MG63 (cell line): ENCODE measurements around the gene TRERF1. TPM values are rescaled to one million over a fixed set of nuclear protein-coding genes. Genes with fewer than 3 reads are reported as not detected.
A peak's percentile ranks its signal among the peaks of the same experiment; 100 is the strongest.

Source experiments
- DNase-seq: peaks from one replicate; pipeline ENCODE4 v3.0.0-alpha.2; 2020
- H3K27me3 ChIP-seq: fragments of 250-450 bp; sonication (Bioruptor Pico); 2 replicates; pipeline ENCODE4 v1.5.1; 2020; ENCODE audit warnings: mild to moderate bottlenecking, moderate library complexity
- H3K36me3 ChIP-seq: fragments of 250-450 bp; sonication (Bioruptor Pico); 2 replicates; pipeline ENCODE4 v1.5.1; 2020; ENCODE audit warnings: mild to moderate bottlenecking, moderate library complexity
- H3K4me3 ChIP-seq: fragments of 250-450 bp; sonication (Bioruptor Pico); 2 replicates; pipeline ENCODE4 v1.5.1; 2020; ENCODE audit warnings: mild to moderate bottlenecking, moderate library complexity
- H3K9me3 ChIP-seq: fragments of 250-450 bp; sonication (Bioruptor Pico); 2 replicates; pipeline ENCODE4 v1.5.1; 2020; ENCODE audit warnings: mild to moderate bottlenecking, moderate library complexity
- total RNA-seq: library from RNA; depleted of rRNA; stranded (reverse); fragments of >200 nt; shearing (Covaris generic); gene quantifications from 2 replicates; pipeline ENCODE4 v1.2.3, GENCODE V29; 2014; ENCODE audit warnings: low replicate concordance

Gene TRERF1
- total RNA-seq, 1 experiment from 2014 or later, result 2.1 TPM

GRCh38 chr6:42295677-42296076 lies 156.0 kb downstream of the TRERF1 start:
- Histone ChIP-seq H3K36me3 (no peaks in the 10 kb centered on the region), H3K4me3 (no peak overlapping the region), H3K27me3 (no peaks in the 10 kb centered on the region), H3K9me3 (no peaks in the 10 kb centered on the region)
- DNase-seq, result no peak

GRCh38 chr6:42295181-42295580 lies 156.5 kb downstream of the TRERF1 start:
- DNase-seq, result no peak
- Histone ChIP-seq H3K36me3 (no peaks in the 10 kb centered on the region), H3K9me3 (no peaks in the 10 kb centered on the region), H3K4me3 (no peak overlapping the region), H3K27me3 (no peaks in the 10 kb centered on the region)

DNA sequence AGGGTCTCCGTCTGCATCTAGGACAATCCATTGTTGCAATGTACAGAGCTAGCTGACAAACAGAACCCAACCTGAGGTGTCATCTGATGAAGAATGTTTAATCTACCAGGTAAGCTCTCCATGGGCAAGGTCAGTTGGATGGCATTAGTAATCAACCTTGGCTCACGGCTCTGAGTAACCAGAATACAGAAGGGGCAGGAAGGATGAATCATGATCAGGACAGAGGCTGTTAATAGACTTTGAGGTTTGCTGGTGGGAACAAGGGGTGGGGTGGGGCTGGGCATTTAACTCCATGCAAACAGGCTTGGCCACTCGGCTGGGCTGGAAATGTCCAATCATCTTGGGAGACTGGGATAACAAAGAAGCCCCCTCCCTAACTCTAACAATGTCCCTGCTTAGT lies 157.0 kb downstream of the TRERF1 start:
- peak; percentile 61 for DNase-seq
- H3K36me3 ChIP-seq, result no peaks in the 10 kb centered on the region
- H3K9me3 ChIP-seq, result no peaks in the 10 kb centered on the region
- H3K4me3 ChIP-seq, result no peak overlapping the region
- no peaks in the 10 kb centered on the region for H3K27me3 ChIP-seq

GRCh38 chr6:42293386-42293977 lies 158.2 kb downstream of the TRERF1 start:
- H3K4me3 ChIP-seq, result no peak overlapping the region
- DNase-seq, result no peak
- no peaks in the 10 kb centered on the region for H3K9me3 ChIP-seq
- H3K27me3 ChIP-seq, result no peaks in the 10 kb centered on the region
- no peaks in the 10 kb centered on the region for H3K36me3 ChIP-seq

GRCh38 chr6:42292004-42292740 lies 159.6 kb downstream of the TRERF1 start:
- peak; percentile 48 for DNase-seq
- H3K9me3 ChIP-seq, result no peaks in the 10 kb centered on the region
- no peaks in the 10 kb centered on the region for H3K27me3 ChIP-seq
- no peaks in the 10 kb centered on the region for H3K36me3 ChIP-seq
- H3K4me3 ChIP-seq, result no peak overlapping the region

DNA sequence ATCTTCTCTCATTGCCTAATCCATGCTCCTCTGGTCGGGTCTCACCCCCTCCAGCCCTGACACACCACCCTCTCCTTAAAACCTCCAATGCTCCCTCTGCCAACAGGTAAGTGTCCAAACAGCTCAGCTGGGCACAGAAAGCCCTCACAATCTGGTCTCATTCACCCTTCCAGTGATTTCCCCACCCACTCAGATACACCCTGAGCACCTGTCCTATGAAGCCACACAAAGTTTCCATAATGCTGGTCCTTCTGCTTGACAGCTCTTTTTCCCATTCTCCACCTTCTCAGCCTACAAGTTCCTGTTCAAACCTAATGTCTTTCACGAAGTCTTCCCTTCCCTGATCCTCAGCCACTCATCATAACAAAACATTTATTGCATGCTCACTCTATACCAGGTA lies 164.0 kb downstream of the TRERF1 start:
- no peaks in the 10 kb centered on the region for H3K27me3 ChIP-seq
- DNase-seq, result no peak
- no peaks in the 10 kb centered on the region for H3K36me3 ChIP-seq
- H3K4me3 ChIP-seq, result no peak overlapping the region
- H3K9me3 ChIP-seq, result no peaks in the 10 kb centered on the region

DNA sequence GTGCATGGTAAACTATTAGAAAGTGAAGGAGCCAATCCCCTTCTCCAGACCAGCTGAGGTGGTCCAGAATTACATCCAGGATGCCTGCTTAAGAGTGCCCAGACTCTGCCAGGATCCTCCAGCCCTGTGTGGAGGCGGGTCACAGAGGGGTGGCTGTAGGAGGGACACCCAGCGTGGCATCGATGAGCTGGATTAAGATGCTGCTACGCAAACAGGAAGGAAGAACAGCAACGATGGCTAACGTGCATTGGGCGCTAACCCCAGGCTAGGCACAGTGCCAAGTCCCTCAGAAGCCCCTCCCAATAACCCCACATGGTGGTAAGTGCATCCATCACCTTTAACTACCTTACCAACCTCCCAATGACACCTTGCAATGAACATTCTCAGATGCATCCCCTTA lies 170.2 kb downstream of the TRERF1 start:
- Histone ChIP-seq H3K27me3 (no peaks in the 10 kb centered on the region), H3K36me3 (no peaks in the 10 kb centered on the region), H3K4me3 (no peak overlapping the region), H3K9me3 (no peaks in the 10 kb centered on the region)
- no peak for DNase-seq

GRCh38 chr6:42280966-42281533 lies 170.7 kb downstream of the TRERF1 start:
- H3K9me3 ChIP-seq, result no peaks in the 10 kb centered on the region
- no peak for DNase-seq
- no peaks in the 10 kb centered on the region for H3K27me3 ChIP-seq
- no peaks in the 10 kb centered on the region for H3K36me3 ChIP-seq
- H3K4me3 ChIP-seq, result no peak overlapping the region

GRCh38 chr6:42279966-42280629 lies 171.6 kb downstream of the TRERF1 start:
- Histone ChIP-seq H3K9me3 (no peaks in the 10 kb centered on the region), H3K27me3 (no peaks in the 10 kb centered on the region)
- DNase-seq, result peak; percentile 31

DNA sequence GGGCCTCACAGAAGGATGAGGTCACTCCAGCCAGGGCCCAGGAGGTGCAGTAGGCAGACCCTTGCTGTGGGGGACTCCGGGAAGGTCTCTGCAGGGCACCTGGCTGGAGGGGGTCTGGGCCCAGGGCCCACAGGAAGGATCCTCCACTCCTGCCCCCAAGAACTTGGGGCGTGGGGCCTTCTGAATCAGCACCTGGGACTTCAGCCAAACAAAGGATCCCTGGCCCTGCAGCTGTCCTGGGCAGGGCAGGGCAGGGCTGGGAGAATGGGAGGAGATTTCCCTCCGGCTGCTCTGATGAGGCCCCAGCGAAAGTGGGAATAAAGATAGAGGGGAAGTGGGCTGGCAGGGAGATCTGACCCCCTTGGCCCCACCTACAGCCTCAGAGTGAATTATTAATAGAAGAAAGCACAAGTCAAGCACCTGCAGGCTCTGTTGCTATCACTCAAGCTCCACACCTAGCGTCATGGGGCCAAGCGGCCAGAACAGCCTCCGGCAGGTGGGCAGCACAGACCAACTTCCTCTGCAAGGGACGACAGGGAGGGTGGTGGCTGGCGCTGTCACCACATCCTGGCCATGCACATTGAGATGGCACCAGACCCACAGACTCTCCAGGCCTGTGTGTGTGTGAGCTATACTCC lies 172.5 kb downstream of the TRERF1 start:
- Histone ChIP-seq H3K36me3 (no peaks in the 10 kb centered on the region), H3K9me3 (no peaks in the 10 kb centered on the region), H3K4me3 (no peak overlapping the region), H3K27me3 (no peaks in the 10 kb centered on the region)
- peak; percentile 77 for DNase-seq

More at GRCh38 chr6:42279966-42280629, 171.6 kb downstream of the TRERF1 start:
- no peak overlapping the region for H3K4me3 ChIP-seq
- H3K36me3 ChIP-seq, result no peaks in the 10 kb centered on the region

GRCh38 chr6:42278131-42278853 lies 173.4 kb downstream of the TRERF1 start:
- H3K36me3 ChIP-seq, result no peaks in the 10 kb centered on the region
- no peak for DNase-seq
- no peaks in the 10 kb centered on the region for H3K27me3 ChIP-seq
- H3K4me3 ChIP-seq, result no peak overlapping the region
- no peaks in the 10 kb centered on the region for H3K9me3 ChIP-seq

DNA sequence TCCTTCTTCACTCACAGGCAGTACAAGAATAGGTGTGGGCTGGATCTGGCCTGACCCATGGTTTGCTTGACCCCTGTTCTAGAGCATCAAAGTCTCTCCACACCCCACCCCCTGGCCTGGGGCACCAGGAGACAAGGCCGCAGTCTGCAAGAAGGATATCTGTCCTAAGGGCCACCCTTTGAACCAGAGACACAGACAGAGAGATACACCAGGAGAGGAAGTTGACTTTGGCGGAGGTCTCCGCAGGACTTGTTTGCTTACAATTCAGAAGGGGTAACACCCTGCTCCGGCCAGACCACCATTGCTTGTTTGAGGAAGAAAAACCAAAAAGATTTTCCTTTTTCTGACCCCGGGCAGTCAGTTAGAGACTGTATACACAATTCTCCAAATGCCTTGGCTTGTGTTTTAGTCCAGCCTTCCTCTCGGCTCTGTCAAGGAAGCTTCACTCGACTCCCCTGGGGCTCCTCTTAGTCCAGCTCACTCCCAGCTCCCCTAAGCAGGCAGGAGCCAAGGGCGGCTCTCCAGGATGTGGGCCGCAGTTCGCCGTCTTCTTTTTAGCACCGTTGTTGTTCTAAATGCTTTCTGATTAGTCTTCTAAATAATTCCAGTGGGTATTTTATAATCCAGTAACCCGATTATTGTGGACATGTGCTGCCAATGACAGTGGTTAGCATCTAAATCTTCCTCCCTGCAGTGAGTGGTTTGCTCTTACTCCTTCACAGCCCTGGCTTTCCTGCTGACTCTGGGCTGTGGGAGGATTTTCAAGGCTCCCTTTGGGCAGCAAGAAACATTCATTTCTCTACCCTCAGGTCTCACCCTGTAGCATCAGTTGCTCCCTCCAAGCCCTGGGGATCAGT lies 175.5 kb downstream of the TRERF1 start:
- no peak for DNase-seq
- Histone ChIP-seq H3K9me3 (no peaks in the 10 kb centered on the region), H3K27me3 (no peaks in the 10 kb centered on the region), H3K4me3 (no peak overlapping the region), H3K36me3 (no peaks in the 10 kb centered on the region)

DNA sequence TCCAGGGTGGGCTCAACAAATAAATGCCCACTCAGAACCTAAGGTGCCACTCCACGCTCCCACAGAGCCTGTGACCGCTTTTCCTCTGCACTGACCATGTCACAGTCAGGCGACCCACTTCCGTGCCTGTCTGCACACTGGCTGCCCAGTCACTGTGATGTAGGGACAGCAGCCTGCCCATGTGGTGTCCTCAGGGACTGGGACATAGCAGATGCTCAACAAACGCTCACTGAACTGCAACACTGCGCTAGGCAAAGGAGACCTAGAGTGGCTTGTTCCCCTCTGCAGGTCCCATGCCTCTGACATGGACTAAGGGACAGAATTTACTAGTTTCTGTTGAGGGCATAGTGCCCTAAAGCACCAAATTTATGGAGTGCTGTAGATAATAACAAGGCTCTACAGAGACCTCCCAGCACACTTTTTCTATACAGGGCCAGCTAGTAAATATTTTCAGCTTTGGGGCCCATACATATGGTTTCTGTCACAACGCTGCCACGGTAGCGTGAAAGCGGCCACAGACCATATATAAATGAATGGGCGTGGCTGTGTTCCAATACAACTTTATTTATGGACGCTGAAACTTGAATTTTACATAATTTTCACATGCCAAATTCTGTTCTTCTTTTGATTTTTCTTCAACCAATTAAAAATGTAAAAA lies 176.2 kb downstream of the TRERF1 start:
- Histone ChIP-seq H3K4me3 (no peak overlapping the region), H3K36me3 (no peaks in the 10 kb centered on the region), H3K9me3 (no peaks in the 10 kb centered on the region), H3K27me3 (no peaks in the 10 kb centered on the region)
- no peak for DNase-seq

GRCh38 chr6:42274898-42275297 lies 176.8 kb downstream of the TRERF1 start:
- H3K27me3 ChIP-seq, result no peaks in the 10 kb centered on the region
- H3K36me3 ChIP-seq, result no peaks in the 10 kb centered on the region
- DNase-seq, result no peak
- no peak overlapping the region for H3K4me3 ChIP-seq
- H3K9me3 ChIP-seq, result no peaks in the 10 kb centered on the region
